GM10266 (cell line): Measurements from ENCODE around the gene RPP30.

Source experiments
- DNase-seq: peaks from one replicate; pipeline ENCODE4 v3.0.0; 2012; ENCODE audit errors: extremely low spot score
- CTCF ChIP-seq: IDR thresholded peaks from 2 replicates; pipeline ENCODE4 v1.5.1; 2012; ENCODE audit warnings: mild to moderate bottlenecking, low read depth; ENCODE audit not compliant: control insufficient read depth, insufficient read depth; ENCODE audit errors: missing control alignments

RPP30 gene

GRCh38 chr10:90912854-90913479 is 41.2 kb downstream of the RPP30 start:
- no peak for TF ChIP-seq CTCF
- DNase-seq = no peak

GRCh38 chr10:90913774-90914420 is 42.1 kb downstream of the RPP30 start:
- no peak for TF ChIP-seq CTCF
- DNase-seq = no peak

GRCh38 chr10:90914992-90915765 is 43.4 kb downstream of the RPP30 start:
- no peak for TF ChIP-seq CTCF
- DNase-seq = no peak

- TF ChIP-seq CTCF = no peak
- no peak for DNase-seq
Measured at GRCh38 chr10:90915766-90916075, 43.9 kb downstream of the RPP30 start.

GRCh38 chr10:90916392-90917237 is 44.8 kb downstream of the RPP30 start:
- DNase-seq = no peak
- TF ChIP-seq CTCF = no peak

- no peak for DNase-seq
- no peak for TF ChIP-seq CTCF
Measured at GRCh38 chr10:90917238-90917967, 45.6 kb downstream of the RPP30 start.
